HL-60 (cell line): ENCODE results near the gene GNB1.

Experiments used
- DNase-seq, 2 experiments: peaks; one replicate each; pipeline ENCODE4 v3.0.0-alpha.2; 2010 to 2020; ENCODE audit warnings: low read depth in 1 of 2, low spot score in 1 of 2
- H3K27ac ChIP-seq: fragments of 250-450 bp; sonication (Bioruptor Pico); replicated peaks from 2 replicates; pipeline ENCODE4 v1.5.1; 2020; ENCODE audit warnings: mild to moderate bottlenecking, moderate library complexity
- H3K27me3 ChIP-seq: fragments of 250-450 bp; sonication (Bioruptor Pico); 2 replicates; pipeline ENCODE4 v1.5.1; 2021; ENCODE audit warnings: mild to moderate bottlenecking, moderate library complexity; ENCODE audit not compliant: insufficient read depth, poor library complexity, severe bottlenecking
- H3K4me3 ChIP-seq: replicated peaks from 2 replicates; pipeline ENCODE4 v1.5.1; 2011; ENCODE audit warnings: mild to moderate bottlenecking, control low read depth, low read length; ENCODE audit not compliant: insufficient read depth
- GABPA ChIP-seq: IDR thresholded peaks from 2 replicates; pipeline ENCODE4 v1.6.1; 2012; ENCODE audit warnings: low read depth
- POLR2AphosphoS5 ChIP-seq: IDR thresholded peaks from 2 replicates; pipeline ENCODE4 v1.6.1; 2012; ENCODE audit warnings: low read depth
- SPI1 ChIP-seq: IDR thresholded peaks from 2 replicates; pipeline ENCODE4 v1.6.1; 2012; ENCODE audit warnings: low read depth, mild to moderate bottlenecking, borderline replicate concordance
- TF ChIP-seq, protein P1 (sequence below): IDR thresholded peaks from 2 replicates; pipeline ENCODE4 v1.6.1; 2012; ENCODE audit warnings: low read depth; ENCODE audit not compliant: insufficient replicate concordance
- TF ChIP-seq, protein P2 (sequence below): IDR thresholded peaks from one replicate; pipeline ENCODE4 v1.5.1; 2011; ENCODE audit warnings: low read length, control low read depth, inconsistent platforms; ENCODE audit not compliant: insufficient read depth

The GNB1 gene

GRCh38 chr1:1894354-1895059 is 3.6 kb upstream of the GNB1 start:
- Histone ChIP-seq H3K27ac (no peak overlapping the region), H3K27me3 (no peaks in the 10 kb centered on the region), H3K4me3 (no peak overlapping the region)
- no peak for DNase-seq
- TF ChIP-seq, protein P1, sequence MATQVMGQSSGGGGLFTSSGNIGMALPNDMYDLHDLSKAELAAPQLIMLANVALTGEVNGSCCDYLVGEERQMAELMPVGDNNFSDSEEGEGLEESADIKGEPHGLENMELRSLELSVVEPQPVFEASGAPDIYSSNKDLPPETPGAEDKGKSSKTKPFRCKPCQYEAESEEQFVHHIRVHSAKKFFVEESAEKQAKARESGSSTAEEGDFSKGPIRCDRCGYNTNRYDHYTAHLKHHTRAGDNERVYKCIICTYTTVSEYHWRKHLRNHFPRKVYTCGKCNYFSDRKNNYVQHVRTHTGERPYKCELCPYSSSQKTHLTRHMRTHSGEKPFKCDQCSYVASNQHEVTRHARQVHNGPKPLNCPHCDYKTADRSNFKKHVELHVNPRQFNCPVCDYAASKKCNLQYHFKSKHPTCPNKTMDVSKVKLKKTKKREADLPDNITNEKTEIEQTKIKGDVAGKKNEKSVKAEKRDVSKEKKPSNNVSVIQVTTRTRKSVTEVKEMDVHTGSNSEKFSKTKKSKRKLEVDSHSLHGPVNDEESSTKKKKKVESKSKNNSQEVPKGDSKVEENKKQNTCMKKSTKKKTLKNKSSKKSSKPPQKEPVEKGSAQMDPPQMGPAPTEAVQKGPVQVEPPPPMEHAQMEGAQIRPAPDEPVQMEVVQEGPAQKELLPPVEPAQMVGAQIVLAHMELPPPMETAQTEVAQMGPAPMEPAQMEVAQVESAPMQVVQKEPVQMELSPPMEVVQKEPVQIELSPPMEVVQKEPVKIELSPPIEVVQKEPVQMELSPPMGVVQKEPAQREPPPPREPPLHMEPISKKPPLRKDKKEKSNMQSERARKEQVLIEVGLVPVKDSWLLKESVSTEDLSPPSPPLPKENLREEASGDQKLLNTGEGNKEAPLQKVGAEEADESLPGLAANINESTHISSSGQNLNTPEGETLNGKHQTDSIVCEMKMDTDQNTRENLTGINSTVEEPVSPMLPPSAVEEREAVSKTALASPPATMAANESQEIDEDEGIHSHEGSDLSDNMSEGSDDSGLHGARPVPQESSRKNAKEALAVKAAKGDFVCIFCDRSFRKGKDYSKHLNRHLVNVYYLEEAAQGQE: no peak
- TF ChIP-seq POLR2AphosphoS5: no peak
- no peak for TF ChIP-seq GABPA

DNA sequence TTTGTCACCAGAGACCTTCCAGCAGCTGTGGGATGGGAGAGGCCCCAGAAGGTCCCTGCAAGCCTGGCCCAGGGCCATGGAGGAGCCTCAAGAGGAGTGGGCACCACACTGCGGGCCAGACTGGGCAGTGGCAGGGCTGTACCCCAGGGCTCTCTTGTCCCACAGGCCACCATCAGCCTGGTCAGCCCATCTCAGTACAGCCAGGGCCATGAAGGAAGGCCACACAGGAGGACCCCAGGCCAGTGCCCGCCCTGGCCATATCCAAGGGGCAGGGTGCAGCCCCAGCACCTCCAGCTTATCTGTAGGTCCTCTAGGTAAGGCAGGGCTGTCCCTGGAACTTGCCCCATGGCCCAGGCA is 3.1 kb upstream of the GNB1 start:
- Histone ChIP-seq H3K27me3 (no peaks in the 10 kb centered on the region), H3K27ac (no peak overlapping the region), H3K4me3 (no peak overlapping the region)
- no peak for DNase-seq
- TF ChIP-seq SPI1 (no peak), POLR2AphosphoS5 (no peak), GABPA (no peak)
- TF ChIP-seq, protein P1: no peak
- TF ChIP-seq, protein P2, sequence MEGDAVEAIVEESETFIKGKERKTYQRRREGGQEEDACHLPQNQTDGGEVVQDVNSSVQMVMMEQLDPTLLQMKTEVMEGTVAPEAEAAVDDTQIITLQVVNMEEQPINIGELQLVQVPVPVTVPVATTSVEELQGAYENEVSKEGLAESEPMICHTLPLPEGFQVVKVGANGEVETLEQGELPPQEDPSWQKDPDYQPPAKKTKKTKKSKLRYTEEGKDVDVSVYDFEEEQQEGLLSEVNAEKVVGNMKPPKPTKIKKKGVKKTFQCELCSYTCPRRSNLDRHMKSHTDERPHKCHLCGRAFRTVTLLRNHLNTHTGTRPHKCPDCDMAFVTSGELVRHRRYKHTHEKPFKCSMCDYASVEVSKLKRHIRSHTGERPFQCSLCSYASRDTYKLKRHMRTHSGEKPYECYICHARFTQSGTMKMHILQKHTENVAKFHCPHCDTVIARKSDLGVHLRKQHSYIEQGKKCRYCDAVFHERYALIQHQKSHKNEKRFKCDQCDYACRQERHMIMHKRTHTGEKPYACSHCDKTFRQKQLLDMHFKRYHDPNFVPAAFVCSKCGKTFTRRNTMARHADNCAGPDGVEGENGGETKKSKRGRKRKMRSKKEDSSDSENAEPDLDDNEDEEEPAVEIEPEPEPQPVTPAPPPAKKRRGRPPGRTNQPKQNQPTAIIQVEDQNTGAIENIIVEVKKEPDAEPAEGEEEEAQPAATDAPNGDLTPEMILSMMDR: no peak

- Histone ChIP-seq H3K4me3 (no peak overlapping the region), H3K27ac (no peak overlapping the region), H3K27me3 (no peaks in the 10 kb centered on the region)
- TF ChIP-seq, protein P2: no peak
- TF ChIP-seq GABPA: no peak
- no peak for TF ChIP-seq POLR2AphosphoS5
- TF ChIP-seq SPI1: no peak
- TF ChIP-seq, protein P1: no peak
- no peak for DNase-seq
Observed at GRCh38 chr1:1893291-1893985, 2.6 kb upstream of the GNB1 start.
